GM12878 (cell line): Measurements from ENCODE around the gene CAMK1. TPM values are rescaled to one million over a fixed set of nuclear protein-coding genes. Genes with fewer than 3 reads are reported as not detected.

Source experiments
- ATF7 ChIP-seq: fragments of 450-650 bp; IDR thresholded peaks from 2 replicates; pipeline ENCODE4 v1.6.1; 2016; ENCODE audit warnings: low read depth, mild to moderate bottlenecking
- CREM ChIP-seq: IDR thresholded peaks from 2 replicates; pipeline ENCODE4 v1.6.1; 2014; ENCODE audit warnings: antibody characterized with exemption, low read depth
- EGR1 ChIP-seq, 2 experiments: IDR thresholded peaks; 1 replicate in 1 of 2; 2 replicates in 1 of 2; pipeline ENCODE4 v1.6.1; 2011 to 2012; ENCODE audit warnings: low read depth in 2 of 2, low read length in 2 of 2, borderline replicate concordance in 1 of 2, mild to moderate bottlenecking in 1 of 2, moderate library complexity in 1 of 2
- JUND ChIP-seq: IDR thresholded peaks from 2 replicates; pipeline ENCODE4 v1.6.1; 2012; ENCODE audit warnings: low read depth, mild to moderate bottlenecking, low read length, improper control_type of control experiment, moderate library complexity
- NFIC ChIP-seq: IDR thresholded peaks from 2 replicates; pipeline ENCODE4 v1.6.1; 2012; ENCODE audit warnings: low read depth, mild to moderate bottlenecking, inconsistent platforms, low read length, moderate library complexity
- PRDM15 ChIP-seq: fragments of 450-650 bp; formaldehyde crosslinking; IDR thresholded peaks from 2 replicates; pipeline ENCODE4 v1.4.0; 2020; ENCODE audit warnings: mild to moderate bottlenecking, moderate library complexity
- RAD51 ChIP-seq: fragments of 450-650 bp; IDR thresholded peaks from 2 replicates; pipeline ENCODE4 v1.6.1; 2016; ENCODE audit warnings: moderate library complexity, mild to moderate bottlenecking, inconsistent platforms
- SREBF1 ChIP-seq: IDR thresholded peaks from 2 replicates; pipeline ENCODE4 v1.6.1; 2012; ENCODE audit warnings: mild to moderate bottlenecking, low read length
- ZBTB33 ChIP-seq: fragments of 450-650 bp; IDR thresholded peaks from 2 replicates; pipeline ENCODE4 v1.6.1; 2017; ENCODE audit warnings: mild to moderate bottlenecking
- polyA plus RNA-seq, 11 experiments: library from polyadenylated mRNA; depleted of rRNA in 4 of 11; unstranded in 6 of 11; stranded (reverse) in 5 of 11; fragments of >200 nt; fragmentation: Nextera tagmentation in 4 of 11; fragmentation: Illumina TruSeq in 1 of 11; extraction: Ambion mirVana in 4 of 11; extraction: Trizol in 1 of 11; gene quantifications; 1 replicate in 1 of 11; 2 replicates in 10 of 11; pipeline versions ENCODE4 v1.2.1 to v1.2.3, GENCODE V29; 2011 to 2016; ENCODE audit warnings: inconsistent platforms in 2 of 11, missing spikeins in 2 of 11, low read depth in 1 of 11
- total RNA-seq, 4 experiments: library from RNA; depleted of rRNA in 3 of 4; stranded (reverse); fragments of >200 nt in 3 of 4; fragmentation: Illumina TruSeq in 1 of 4; extraction: Trizol in 1 of 4; gene quantifications; 2 replicates each; pipeline versions ENCODE4 v1.2.1 to v1.2.3, GENCODE V29; 2013 to 2021
- TF ChIP-seq, protein P1 (sequence below): fragments of 450-650 bp; IDR thresholded peaks from 2 replicates; pipeline ENCODE4 v1.6.1; 2016; ENCODE audit warnings: mild to moderate bottlenecking

The CAMK1 gene
- total and polyA plus RNA-seq, 10 of the 15 experiments (the other 5 are each of a cell fraction or from before 2014, with no cell fraction given) = 0.24 to 2.1 (median 0.51) TPM; not detected in 2

GRCh38 chr3:9747267-9747666, 22.5 kb downstream of the CAMK1 start (continued):
- no peak for TF ChIP-seq SREBF1
- TF ChIP-seq PRDM15 = no peak
- no peak for TF ChIP-seq CREM
- TF ChIP-seq ATF7 = no peak
- no peak for TF ChIP-seq EGR1 (IDR thresholded peaks at IDR 0.05; ENCODE audit: borderline replicate concordance in 1 of 2, low read depth in 2 of 2, low read length in 2 of 2)
- TF ChIP-seq, protein P1, sequence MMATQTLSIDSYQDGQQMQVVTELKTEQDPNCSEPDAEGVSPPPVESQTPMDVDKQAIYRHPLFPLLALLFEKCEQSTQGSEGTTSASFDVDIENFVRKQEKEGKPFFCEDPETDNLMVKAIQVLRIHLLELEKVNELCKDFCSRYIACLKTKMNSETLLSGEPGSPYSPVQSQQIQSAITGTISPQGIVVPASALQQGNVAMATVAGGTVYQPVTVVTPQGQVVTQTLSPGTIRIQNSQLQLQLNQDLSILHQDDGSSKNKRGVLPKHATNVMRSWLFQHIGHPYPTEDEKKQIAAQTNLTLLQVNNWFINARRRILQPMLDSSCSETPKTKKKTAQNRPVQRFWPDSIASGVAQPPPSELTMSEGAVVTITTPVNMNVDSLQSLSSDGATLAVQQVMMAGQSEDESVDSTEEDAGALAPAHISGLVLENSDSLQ = peak; percentile 68; the same call in 1 of the 2 replicates
- TF ChIP-seq ZBTB33 = no peak
- TF ChIP-seq RAD51 = no peak
- TF ChIP-seq JUND = peak; percentile 56; the same call in 1 of the 2 replicates
- TF ChIP-seq NFIC = no peak
- TF ChIP-seq, all 136 proteins: peak for 5
